Lower lobe of right lung (tissue), 2 donors: Measurements from ENCODE around the gene TADA2A. TPM values are rescaled to one million over a fixed set of nuclear protein-coding genes. Genes with fewer than 3 reads are reported as not detected.

Experiments
- ATAC-seq, 2 donors: fragments of 200-7000 bp; cut with Tn5 transposase; one replicate each; pipeline ENCODE4 v1.9.1; 2020 to 2022; ENCODE audit warnings: mild to moderate bottlenecking in 2 of 2, moderate library complexity in 2 of 2
- DNase-seq: peaks from one replicate; pipeline ENCODE4 v3.0.0-alpha.2; 2020
- H3K27ac ChIP-seq: fragments of 200-600 bp; one replicate; pipeline ENCODE4 v1.8.0; 2022
- H3K27me3 ChIP-seq: fragments of 200-600 bp; one replicate; pipeline ENCODE4 v1.8.0; 2022; ENCODE audit warnings: low read depth
- H3K36me3 ChIP-seq: fragments of 200-600 bp; one replicate; pipeline ENCODE4 v1.8.0; 2022; ENCODE audit warnings: mild to moderate bottlenecking
- H3K4me1 ChIP-seq: fragments of 200-600 bp; one replicate; pipeline ENCODE4 v1.8.0; 2022
- H3K4me3 ChIP-seq: fragments of 200-600 bp; one replicate; pipeline ENCODE4 v1.8.0; 2022; ENCODE audit warnings: mild to moderate bottlenecking
- H3K9me3 ChIP-seq: fragments of 200-600 bp; one replicate; pipeline ENCODE4 v1.8.0; 2022
- CTCF ChIP-seq: fragments of 200-600 bp; IDR thresholded peaks from one replicate; pipeline ENCODE4 v1.8.0; 2022; ENCODE audit warnings: antibody characterized with exemption, mild to moderate bottlenecking
- intact Hi-C: fragments of 100-400 bp; cut with DNase I; formaldehyde crosslinking; loops from one replicate; pipeline ENCODE4 v1.11.0; 2022
- total RNA-seq: library from RNA; stranded (reverse); fragmentation: NEBNext Ultra II Directional; extraction: Animal tissue kit (Norgen Biotek cat#: 25700); gene quantifications from one replicate; pipeline ENCODE4 v1.2.1, GENCODE V29; 2021
- donor health status: DM: no; HTN: yes; CAD: no; lungs with severe emphysema.

The TADA2A gene
- total RNA-seq, 1 donor from 2014 or later: 20.5 TPM

GRCh38 chr17:37494971-37495370 lies 88.3 kb downstream of the TADA2A start:
- Histone ChIP-seq H3K36me3 (no peaks in the 10 kb centered on the region), H3K9me3 (no peaks in the 10 kb centered on the region), H3K27me3 (no peaks in the 10 kb centered on the region), H3K4me3 (no peak overlapping the region), H3K27ac (no peak overlapping the region), H3K4me1 (peaks cover 16% of the 10 kb centered on the region)
- TF ChIP-seq CTCF: no peak
- DNase-seq (no peak), ATAC-seq (no peak)
- intact Hi-C loops: no loop called here

GRCh38 chr17:37500378-37500777 lies 93.7 kb downstream of the TADA2A start:
- no peak for DNase-seq
- ATAC-seq: no peak
- H3K9me3 ChIP-seq: no peaks in the 10 kb centered on the region
- no peak overlapping the region for H3K4me3 ChIP-seq
- intact Hi-C loops: no loop called here
- no peaks in the 10 kb centered on the region for H3K36me3 ChIP-seq
- H3K27ac ChIP-seq: no peak overlapping the region
- H3K27me3 ChIP-seq: no peaks in the 10 kb centered on the region
- TF ChIP-seq CTCF: no peak
- no peaks in the 10 kb centered on the region for H3K4me1 ChIP-seq

- DNase-seq (no peak), ATAC-seq (no peak)
- intact Hi-C loops: no loop called here
- H3K9me3 ChIP-seq: no peaks in the 10 kb centered on the region
- no peaks in the 10 kb centered on the region for H3K4me1 ChIP-seq
- no peak overlapping the region for H3K27ac ChIP-seq
- no peak for TF ChIP-seq CTCF
- no peaks in the 10 kb centered on the region for H3K36me3 ChIP-seq
- no peak overlapping the region for H3K4me3 ChIP-seq
- H3K27me3 ChIP-seq: no peaks in the 10 kb centered on the region
These were observed 95.6 kb downstream of the TADA2A start for GRCh38 chr17:37502009-37502936.

- H3K27ac ChIP-seq: no peak overlapping the region
- no peak overlapping the region for H3K4me3 ChIP-seq
- H3K9me3 ChIP-seq: no peaks in the 10 kb centered on the region
- TF ChIP-seq CTCF: no peak
- intact Hi-C loops: no loop called here
- H3K36me3 ChIP-seq: no peaks in the 10 kb centered on the region
- no peaks in the 10 kb centered on the region for H3K4me1 ChIP-seq
- DNase-seq: no peak
- H3K27me3 ChIP-seq: no peaks in the 10 kb centered on the region
- no peak for ATAC-seq
These were observed 96.5 kb downstream of the TADA2A start for GRCh38 chr17:37503148-37503547.

- no peak for TF ChIP-seq CTCF
- H3K27ac ChIP-seq: no peak overlapping the region
- no peak for ATAC-seq
- H3K36me3 ChIP-seq: no peaks in the 10 kb centered on the region
- intact Hi-C loops: no loop called here
- no peak overlapping the region for H3K4me3 ChIP-seq
- no peaks in the 10 kb centered on the region for H3K4me1 ChIP-seq
- H3K27me3 ChIP-seq: no peaks in the 10 kb centered on the region
- no peaks in the 10 kb centered on the region for H3K9me3 ChIP-seq
- no peak for DNase-seq
These were observed 98.6 kb downstream of the TADA2A start for GRCh38 chr17:37505333-37505732.
